A549 (cell line): ENCODE results near the gene ALOX12.

Experiments used
- POLR2A ChIP-seq: IDR thresholded peaks from 2 replicates; pipeline ENCODE4 v1.6.1; 2012; ENCODE audit warnings: mild to moderate bottlenecking, low read length
- SMC3 ChIP-seq: fragments of >200 bp; sonication (Bioruptor Twin); formaldehyde crosslinking; IDR thresholded peaks from 3 replicates; pipeline ENCODE4 v1.6.1; 2018; ENCODE audit warnings: inconsistent platforms
- TF ChIP-seq, protein P1 (sequence below): fragments of >200 bp; sonication (Bioruptor Twin); formaldehyde crosslinking; IDR thresholded peaks from 3 replicates; pipeline ENCODE4 v1.5.1; 2016

DNA sequence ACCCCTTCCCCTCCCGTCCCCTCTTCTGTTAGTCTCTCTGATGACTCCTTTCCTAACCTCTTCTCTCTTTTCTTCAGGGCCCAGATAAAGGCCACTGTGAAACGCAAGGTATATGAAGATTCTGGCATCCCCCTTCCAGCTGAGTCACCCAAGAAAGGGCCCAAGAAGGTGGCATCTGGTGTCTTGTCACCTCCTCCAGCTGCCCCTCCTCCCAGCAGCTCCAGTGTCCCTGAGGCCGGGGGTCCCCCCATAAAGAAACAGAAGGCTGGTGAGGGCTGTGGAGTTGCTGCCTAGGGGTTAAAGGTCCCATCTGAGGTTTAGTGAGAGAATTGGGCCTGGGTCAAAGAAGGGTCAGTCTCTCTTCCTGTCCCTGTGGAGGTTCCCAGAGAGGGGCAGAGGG lies 20.6 kb downstream of the ALOX12 start:
- TF ChIP-seq, protein P1, sequence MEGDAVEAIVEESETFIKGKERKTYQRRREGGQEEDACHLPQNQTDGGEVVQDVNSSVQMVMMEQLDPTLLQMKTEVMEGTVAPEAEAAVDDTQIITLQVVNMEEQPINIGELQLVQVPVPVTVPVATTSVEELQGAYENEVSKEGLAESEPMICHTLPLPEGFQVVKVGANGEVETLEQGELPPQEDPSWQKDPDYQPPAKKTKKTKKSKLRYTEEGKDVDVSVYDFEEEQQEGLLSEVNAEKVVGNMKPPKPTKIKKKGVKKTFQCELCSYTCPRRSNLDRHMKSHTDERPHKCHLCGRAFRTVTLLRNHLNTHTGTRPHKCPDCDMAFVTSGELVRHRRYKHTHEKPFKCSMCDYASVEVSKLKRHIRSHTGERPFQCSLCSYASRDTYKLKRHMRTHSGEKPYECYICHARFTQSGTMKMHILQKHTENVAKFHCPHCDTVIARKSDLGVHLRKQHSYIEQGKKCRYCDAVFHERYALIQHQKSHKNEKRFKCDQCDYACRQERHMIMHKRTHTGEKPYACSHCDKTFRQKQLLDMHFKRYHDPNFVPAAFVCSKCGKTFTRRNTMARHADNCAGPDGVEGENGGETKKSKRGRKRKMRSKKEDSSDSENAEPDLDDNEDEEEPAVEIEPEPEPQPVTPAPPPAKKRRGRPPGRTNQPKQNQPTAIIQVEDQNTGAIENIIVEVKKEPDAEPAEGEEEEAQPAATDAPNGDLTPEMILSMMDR, result no peak
- TF ChIP-seq SMC3, result no peak
- no peak for TF ChIP-seq POLR2A
